NCI-H1105 (cell line): Measurements from ENCODE around the gene ADRA2C.

Experiments
- DNase-seq: peaks from one replicate; lab custom pipeline; 2025; lab: John Stamatoyannopoulos, UW

ADRA2C gene

DNA sequence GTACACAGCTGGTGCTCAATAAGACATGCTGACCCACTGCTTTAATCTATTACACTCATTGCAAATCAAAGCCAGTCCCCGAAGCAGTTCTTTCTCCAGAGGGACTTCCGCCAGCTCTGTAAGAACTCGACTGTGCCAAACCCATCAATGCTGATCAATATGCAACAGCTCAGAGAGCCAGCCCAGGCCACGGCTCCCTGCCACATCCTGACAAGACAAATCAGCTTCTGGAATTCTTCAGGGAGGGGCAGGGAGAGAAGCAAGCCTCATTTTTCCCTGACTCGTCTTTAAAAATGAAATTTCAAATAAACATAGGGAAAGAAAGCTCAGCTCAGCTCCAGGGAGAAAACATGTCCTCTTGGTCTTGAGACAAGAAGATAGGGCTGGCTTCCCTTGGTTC lies 5.3 kb upstream of the ADRA2C start:
- DNase-seq = no peak

DNA sequence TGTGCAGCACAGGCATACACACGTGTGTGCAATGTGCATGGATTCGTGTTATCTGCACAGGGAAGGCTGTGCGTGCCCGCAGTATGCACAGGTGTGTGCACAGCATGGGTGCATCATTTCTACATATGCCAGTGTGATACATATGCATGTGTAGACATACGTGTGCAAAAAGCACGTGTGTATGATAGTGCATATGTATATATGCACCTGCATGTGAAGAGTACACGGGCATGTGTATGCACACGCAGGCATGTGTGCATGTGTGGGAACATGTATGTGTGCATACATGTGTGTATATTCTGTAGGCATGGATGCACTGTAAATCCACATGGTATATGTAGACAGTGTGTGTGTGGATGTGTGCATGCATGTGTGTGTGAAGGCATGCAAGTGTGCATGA lies 3.9 kb upstream of the ADRA2C start:
- DNase-seq = no peak

DNA sequence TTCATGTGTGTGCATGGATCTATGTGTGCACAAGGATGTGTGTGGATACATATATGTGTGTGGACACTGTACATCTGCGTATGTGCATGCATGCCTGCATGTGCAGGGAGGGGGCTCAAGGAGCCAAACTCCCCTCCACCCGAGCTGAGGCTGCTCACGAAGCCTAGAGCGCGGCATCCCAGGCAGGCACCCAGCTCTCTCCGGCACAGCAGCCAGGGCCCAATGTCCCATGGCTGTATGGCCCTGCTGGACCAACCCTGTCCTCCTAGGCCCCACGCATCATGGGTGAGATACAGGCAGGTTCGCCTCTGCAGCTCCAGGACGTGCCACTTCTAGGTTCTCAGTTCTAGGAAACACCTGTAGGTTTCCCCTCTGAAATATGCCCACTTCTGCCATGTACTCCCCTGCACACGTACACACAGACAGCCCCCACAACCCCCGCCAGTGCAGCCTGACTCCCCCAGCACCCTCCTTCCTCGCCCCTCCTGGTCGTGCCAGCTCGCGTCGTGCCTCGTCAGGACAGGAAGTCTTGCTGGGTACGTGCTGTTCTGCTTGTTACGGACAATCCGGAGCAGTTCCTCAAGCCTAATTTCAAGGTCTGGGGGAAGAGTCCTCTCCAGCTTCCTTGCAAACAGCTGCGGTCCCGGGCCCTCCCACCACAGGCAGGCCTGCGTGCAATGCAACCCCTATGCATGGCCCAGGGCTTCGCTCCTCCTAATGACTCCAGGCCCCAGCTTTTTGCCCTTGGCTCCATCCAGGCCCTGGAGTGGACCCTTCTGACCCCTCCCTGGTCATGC lies 3.2 kb upstream of the ADRA2C start:
- DNase-seq = no peak

DNA sequence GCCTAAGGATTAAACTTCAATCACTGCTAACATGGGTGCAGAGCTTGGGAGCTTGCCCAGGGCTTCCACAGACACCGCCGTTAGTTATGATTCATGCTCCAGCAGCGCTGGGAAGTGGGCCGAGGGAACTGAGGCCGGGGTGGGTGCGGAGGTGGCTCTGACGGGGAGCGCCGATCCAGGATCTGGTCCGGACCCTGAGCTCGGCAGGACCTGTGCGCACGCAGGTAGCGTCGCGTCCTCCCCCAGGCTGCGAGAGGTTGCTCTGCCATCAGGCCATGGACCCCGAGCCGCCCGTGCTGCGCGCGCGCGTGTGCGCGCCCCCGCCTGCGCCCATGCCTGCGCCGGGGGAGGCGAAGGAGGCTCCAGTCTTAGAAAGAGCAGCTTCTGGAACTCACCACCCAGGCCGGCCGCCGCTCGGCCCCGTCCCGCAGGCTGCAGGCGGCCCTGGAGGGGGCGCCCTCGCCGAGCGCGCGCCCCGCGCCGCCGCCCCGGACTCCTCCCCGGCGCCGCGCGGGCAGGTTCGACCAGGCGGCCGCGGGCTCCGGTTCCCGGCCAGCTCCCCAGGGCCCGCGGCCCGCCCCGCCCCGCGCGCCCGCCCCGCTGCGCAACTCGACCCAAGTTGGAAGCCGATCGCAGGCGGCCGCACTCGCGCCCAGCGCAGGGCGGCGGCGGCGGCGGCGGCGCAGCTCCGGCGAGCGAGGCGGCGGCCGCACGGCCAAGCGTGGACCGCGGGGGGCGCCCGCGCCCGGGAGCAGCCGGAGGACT lies 732 bp upstream of the ADRA2C start:
- no peak for DNase-seq

DNA sequence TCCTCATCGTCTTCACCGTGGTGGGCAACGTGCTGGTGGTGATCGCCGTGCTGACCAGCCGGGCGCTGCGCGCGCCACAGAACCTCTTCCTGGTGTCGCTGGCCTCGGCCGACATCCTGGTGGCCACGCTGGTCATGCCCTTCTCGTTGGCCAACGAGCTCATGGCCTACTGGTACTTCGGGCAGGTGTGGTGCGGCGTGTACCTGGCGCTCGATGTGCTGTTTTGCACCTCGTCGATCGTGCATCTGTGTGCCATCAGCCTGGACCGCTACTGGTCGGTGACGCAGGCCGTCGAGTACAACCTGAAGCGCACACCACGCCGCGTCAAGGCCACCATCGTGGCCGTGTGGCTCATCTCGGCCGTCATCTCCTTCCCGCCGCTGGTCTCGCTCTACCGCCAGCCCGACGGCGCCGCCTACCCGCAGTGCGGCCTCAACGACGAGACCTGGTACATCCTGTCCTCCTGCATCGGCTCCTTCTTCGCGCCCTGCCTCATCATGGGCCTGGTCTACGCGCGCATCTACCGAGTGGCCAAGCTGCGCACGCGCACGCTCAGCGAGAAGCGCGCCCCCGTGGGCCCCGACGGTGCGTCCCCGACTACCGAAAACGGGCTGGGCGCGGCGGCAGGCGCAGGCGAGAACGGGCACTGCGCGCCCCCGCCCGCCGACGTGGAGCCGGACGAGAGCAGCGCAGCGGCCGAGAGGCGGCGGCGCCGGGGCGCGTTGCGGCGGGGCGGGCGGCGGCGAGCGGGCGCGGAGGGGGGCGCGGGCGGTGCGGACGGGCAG lies 792 bp downstream of the ADRA2C start:
- DNase-seq = no peak

DNA sequence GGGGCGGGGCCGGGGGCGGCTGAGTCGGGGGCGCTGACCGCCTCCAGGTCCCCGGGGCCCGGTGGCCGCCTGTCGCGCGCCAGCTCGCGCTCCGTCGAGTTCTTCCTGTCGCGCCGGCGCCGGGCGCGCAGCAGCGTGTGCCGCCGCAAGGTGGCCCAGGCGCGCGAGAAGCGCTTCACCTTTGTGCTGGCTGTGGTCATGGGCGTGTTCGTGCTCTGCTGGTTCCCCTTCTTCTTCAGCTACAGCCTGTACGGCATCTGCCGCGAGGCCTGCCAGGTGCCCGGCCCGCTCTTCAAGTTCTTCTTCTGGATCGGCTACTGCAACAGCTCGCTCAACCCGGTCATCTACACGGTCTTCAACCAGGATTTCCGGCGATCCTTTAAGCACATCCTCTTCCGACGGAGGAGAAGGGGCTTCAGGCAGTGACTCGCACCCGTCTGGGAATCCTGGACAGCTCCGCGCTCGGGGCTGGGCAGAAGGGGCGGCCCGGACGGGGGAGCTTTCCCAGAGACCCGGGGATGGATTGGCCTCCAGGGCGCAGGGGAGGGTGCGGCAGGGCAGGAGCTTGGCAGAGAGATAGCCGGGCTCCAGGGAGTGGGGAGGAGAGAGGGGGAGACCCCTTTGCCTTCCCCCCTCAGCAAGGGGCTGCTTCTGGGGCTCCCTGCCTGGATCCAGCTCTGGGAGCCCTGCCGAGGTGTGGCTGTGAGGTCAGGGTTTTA lies 1.5 kb downstream of the ADRA2C start:
- peak; percentile 7 for DNase-seq

DNA sequence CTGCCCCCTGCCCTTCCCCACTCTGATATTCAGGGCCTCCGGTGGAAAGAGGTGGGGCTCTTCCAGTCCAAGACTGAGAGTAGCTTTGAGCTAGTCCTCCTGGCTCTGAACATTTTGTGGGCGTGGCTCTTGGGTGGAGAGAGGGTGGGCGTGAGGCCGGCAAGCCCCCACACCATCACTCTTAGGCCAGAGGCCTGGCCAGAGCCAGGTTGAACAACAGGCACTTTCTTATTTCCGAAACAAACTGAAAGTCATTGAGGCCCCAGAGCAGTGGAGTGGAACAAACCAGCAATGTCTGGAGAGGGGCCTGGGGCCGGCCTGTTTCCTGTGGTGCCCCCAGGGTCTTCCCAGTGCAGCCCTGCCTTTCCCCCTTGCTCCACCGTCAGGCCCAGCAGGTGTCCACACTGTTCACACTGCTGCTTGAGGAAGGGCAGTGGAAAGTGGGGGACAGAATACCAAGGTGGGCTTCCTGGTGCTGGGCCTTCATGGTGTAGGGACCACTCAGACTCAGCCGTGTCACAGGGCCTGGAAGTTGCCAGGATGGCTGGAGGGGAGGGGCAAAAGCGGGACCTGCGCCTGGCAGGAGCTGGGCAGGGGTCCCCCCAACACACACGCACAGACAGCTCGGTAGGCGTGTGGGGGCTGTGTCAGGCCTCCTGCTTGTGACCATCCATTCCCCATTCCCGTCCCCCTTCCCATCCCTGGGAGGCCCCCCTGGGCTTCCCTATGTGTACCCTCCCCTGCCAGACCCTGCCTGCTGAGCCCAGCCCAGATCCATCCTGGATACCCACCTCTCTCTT lies 2.9 kb downstream of the ADRA2C start:
- DNase-seq = no peak

DNA sequence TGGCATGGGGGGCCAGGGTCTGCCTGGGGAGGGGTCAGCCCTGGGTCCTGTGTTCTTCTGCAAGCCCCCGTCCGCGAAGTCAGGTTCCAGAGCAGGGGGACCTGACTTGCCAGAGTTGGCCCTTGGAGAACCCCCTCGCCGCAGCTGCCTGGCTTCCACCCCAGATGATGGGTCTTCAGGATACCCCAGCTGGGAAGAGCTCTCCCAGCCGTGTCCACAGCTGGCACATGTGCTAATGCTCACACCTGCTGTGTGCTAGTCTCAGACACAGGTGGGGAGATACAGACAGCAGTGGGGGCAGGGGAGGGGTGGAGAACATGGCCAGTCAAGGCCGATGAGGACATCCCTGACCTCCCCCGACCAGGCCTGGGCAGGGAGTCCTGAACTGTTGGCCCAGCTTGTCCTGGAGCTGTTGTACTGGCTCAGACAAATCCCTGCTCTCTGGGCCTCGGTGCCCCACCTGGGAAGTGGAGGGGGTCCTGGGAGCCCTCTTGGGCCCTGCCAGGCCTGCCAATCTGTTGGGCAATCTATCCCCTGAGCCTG lies 3.5 kb downstream of the ADRA2C start:
- DNase-seq = no peak

DNA sequence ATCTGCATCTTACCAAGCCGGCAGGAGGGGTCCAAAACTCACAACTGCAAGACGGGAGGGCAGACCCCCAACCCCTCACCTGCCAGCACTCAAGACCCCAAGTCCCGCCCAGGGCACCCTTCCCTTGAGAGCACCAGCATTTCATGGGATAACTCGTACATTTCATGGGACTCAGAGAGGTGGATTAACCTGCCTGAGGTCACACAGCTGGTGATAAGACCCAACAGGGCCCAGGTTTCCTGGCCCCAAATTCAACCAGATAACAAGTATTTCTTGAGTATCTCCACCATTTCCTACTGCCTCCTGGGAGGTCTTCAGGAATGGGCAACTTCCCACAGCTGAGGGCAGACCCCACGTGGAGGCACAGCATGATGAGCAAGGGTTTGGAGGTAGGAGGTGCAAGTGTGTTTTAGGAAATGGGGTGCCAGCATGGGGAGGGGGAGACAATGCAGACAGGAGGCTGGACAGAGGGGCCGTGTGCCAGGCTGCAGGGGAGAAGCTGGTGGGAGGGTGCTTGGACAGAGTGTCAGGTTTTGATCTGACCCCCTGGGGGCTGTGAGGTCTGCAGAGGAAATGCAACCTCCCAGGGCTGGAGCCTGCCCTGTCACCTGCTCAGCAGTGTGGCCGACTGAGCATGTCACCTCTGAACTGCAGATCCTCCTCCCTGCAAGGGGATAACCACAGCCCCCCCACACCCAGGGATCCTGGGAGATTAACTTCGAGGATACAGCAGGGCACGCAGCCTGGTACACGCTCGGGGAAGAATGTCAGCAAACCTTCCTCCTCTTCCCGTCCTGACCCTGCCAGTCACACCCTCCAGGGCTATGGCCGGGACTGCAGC lies 4.4 kb downstream of the ADRA2C start:
- no peak for DNase-seq

DNA sequence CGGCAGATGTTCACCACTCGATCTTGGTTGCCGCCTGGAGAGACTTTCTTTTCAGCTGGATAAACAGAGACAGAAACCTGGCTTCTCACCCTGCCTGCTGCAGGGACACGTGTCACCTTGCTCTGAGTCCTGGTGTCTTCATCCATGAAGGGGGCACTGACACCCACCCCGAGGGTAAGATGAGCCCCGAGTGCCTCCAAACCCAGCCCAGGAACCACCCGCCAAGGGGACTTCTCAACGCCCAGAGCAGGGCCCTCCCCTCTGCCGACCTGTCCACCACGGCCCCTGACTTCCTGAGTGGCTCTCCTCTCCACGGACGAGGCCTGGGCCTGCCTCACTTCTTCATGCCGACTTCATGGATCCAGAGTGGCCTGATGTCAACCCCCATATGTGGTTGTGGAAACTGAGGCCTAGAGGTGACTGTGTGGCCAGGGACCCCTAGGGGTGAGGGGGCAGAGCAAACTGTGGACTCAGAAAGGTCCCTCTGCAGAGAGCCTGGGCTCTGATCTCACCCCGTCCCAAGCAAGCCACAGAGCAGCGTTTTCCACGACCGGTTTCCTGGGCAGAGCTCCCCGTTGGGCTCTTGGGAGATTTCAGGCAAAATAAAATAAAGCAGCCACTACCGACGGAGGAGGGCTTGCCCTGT lies 5.1 kb downstream of the ADRA2C start:
- no peak for DNase-seq

DNA sequence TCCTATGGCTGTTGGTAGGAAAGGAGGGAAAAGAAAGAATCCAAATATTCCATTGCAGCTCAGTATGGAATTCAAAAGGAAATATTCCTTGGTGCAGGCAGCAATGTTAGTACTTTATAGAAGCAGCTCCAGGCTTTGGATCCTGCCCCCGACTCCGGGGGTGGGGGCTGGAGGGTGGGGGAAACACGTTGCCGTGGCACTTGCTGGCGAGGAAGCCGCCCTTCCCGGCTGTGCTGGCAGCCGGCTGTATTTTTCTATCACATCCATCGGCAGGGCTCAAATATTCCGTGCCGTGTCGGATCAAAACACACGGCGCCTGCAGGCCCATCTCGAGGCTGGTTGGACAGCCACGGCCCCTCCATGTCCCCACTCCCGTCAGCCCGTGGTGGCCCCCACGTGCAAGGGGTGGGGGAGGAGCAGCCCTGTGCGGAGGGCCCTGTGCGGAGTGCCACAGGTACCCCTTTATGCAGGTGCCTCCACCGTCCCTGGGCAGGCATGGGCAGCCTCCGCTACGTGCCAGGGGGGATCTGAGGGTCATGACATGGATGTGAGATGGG lies 5.8 kb downstream of the ADRA2C start:
- DNase-seq = no peak

DNA sequence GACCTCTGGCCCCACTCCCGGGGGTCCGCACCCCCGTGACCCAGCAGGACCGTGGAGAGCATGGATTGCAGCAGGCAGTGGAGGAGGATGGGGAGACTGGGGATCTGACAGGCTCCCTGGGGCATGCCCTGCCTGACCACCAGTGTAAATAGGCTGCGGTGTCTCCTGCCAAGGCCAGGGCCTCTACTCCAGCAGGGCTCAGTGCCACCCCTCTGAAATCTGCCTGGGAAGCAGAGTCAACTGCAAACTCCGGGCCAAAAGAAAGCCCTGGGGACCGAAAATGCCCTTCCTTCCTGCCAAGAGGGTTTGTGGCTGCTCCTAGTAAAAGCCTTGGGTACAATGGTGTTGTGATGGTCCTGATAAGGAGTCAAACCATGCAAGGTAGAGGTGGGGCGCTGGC lies 6.4 kb downstream of the ADRA2C start:
- no peak for DNase-seq

DNA sequence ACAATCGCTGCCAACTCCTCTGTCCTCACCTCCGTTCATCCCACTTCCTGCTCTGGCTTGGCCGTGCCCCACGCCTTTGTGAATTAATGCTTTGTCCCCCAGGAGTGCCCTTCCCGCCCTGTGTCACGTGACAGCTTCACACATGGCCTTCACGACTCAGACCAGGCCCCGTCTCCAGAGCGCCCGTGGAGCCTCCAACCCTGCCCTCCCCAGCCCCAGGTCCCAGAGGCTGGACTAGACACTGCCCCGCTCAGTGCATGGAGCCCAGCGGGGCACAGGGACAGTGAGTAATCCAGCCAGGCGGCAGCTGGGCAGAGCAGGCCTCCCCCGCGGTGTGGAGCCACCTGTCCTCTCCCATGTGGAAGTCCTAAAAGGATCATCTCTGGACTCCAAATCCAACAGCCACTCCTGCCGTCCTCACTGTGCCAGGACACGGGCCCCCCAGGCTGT lies 7.4 kb downstream of the ADRA2C start:
- no peak for DNase-seq

DNA sequence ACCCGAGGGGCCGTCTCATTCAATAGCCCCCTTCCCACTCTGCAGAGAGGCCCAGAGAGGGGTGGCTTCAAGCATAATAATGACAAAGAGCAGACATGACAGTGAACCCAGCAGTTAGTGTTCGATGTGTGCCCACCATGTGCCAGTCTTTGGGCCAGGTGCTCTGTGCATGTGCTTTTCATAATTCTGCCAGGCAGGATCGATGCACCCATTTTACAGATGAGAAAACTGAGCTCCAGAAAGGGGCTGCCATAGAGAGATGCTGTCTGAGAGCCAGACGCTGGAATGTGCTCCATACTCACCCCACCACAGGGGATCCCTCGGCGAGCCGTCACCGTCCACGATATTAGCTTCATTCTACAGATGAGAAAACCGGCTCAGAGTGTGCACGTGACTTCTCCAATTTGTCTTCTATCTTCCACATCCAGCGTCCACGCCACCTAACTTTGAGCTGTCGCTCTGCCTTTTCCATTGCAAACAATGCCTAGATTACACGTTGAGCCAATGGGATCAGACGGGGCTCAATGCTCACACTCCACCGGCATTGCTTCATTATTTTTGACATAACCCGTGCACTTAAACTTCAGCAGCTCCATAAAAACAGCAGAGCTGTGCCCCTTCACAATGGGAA lies 8.2 kb downstream of the ADRA2C start:
- DNase-seq = no peak

DNA sequence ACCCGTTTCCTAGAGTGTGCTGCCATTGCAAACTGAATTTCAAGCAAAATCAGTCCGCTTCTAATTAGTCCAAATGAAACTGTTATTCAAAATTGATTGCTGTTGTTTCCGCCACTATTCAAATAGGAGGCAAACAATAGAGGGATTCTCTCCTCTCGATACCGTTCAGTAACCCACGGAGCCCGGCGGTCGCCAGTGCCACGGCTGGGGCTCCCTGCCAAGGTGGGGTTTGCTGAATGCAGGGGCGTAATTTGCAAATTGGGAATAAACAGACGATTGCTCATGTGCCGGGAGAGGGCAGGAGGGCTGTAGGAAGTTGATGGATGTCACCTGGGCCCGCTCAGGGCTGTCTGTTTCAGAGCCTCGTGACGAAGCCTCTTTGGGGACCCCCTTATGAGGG lies 8.8 kb downstream of the ADRA2C start:
- DNase-seq = no peak

DNA sequence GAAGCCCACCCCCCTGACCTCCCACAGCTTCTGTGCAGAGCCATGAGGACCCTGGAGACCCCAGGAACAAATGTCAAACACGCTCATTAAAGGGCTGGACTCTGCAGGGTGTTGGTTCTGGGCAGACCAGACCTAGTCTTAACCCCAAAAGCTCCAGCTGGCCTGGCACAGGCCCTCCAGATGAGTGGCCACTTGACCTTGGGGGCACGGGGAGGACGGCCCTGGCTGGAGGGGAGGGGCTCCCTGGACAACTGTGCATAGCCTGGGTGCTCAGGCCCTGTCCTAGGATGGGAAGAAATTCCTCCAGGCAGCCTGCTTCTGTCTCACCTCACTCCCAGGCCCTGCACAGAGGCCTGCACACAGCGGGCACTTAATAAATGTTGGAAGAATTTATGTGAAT lies 9.4 kb downstream of the ADRA2C start:
- no peak for DNase-seq

DNA sequence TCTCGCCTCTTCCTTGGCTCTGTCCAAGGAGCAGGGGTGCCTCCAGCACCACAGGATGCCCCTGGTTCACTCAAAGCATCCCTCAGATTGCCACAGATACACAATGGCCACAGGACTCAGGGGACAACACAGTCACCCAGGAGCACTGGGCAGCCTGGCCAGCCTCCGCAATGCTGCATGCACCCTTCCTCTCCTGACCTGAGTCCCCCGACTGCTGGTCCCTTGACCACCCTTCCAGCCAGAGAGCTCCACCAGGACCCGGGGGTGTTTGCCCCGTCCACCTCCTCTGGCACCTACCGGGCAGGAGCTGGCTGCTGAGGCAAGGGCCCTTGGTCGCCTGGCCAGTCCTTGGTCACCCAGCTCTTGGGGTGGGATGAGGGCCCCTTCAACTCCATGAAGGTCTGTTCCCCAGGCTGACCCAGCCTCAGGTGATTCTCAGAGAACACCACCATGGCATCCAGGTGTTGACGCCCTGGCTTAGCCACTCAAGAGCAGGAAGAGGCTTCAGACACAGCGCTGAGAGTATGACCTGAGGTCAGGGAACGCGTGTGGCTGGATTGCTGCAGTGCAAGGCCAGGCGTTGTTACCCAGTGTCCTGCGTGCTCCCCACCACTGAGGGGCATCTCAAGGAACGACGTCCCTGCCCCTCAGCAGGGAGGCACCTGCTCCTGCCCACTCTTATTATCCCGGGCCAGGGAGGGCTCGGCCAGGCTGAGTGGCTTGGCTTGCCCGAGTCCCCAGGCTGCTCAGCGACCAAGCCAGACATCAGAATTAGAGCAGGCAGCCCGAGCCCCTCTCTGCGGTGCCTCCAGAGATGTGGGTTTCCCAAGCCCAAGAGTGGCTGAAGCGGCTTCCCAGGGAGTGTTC lies 10.2 kb downstream of the ADRA2C start:
- no peak for DNase-seq

DNA sequence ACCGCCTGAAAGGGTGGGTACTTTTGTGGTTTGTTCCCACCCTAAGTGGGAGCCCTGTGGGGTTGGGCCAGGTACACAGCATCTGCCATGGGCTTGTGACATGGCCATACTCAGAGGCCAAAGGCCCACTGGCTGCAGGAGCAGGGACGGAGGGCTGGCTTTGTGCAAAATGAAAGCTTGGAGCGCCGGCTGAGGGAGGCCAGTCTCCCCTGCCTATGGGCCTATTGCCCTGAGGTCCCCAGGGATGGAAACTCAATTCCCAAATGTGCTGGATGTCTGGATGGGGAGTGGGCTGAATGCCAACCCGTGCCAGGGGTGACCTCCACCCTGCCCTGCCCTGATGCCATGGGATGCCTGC lies 10.8 kb downstream of the ADRA2C start:
- no peak for DNase-seq
